GM13977 (cell line): Measurements from ENCODE around the gene SV2B.

Source experiments
- DNase-seq: peaks from one replicate; pipeline ENCODE4 v3.0.0; 2012; ENCODE audit warnings: low spot score
- in situ Hi-C: fragments of 300-500 bp; cut with MboI; formaldehyde crosslinking; loops from one replicate; pipeline ENCODE4 v1.12.0; 2022; ENCODE audit warnings: low sequenced_read_pairs, low pct_unique_long_range_greater_than_20kb, mixed read lengths, inconsistent platforms; ENCODE audit not compliant: unreplicated experiment
- TF ChIP-seq, protein P1 (sequence below): IDR thresholded peaks from 2 replicates; pipeline ENCODE4 v1.5.1; 2012; ENCODE audit warnings: mild to moderate bottlenecking, control low read depth; ENCODE audit not compliant: insufficient read depth; ENCODE audit errors: extremely low read depth, missing control alignments

The SV2B gene

DNA sequence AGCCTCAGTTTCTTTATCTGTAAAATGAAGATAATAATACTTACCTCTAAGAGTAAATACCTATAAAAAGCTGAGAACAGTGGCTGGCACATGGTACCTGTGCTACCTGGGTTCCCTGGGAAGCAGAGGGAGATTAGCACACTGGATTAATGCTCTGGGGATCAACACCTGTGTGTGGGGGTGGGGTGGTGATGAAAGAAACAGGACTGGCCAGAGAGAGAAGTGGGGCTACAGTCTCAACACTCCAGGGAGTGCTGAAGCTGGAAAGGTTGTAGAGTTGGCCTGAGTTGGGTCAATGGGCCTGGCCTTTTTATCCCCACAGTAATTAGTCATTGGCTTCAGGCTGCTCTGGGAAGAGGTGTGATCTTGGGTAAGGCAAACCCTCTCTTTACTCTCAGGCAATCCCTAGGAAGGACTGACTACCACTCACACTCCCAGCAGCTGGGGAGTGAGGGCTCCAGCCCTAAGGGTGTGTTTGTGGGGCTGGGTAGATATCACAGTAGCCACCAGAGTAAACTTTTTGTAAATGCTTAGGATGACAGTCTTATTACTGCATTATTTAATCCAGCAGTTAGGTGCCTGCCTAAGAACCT, 102.5 kb downstream of the SV2B start:
- TF ChIP-seq, protein P1, sequence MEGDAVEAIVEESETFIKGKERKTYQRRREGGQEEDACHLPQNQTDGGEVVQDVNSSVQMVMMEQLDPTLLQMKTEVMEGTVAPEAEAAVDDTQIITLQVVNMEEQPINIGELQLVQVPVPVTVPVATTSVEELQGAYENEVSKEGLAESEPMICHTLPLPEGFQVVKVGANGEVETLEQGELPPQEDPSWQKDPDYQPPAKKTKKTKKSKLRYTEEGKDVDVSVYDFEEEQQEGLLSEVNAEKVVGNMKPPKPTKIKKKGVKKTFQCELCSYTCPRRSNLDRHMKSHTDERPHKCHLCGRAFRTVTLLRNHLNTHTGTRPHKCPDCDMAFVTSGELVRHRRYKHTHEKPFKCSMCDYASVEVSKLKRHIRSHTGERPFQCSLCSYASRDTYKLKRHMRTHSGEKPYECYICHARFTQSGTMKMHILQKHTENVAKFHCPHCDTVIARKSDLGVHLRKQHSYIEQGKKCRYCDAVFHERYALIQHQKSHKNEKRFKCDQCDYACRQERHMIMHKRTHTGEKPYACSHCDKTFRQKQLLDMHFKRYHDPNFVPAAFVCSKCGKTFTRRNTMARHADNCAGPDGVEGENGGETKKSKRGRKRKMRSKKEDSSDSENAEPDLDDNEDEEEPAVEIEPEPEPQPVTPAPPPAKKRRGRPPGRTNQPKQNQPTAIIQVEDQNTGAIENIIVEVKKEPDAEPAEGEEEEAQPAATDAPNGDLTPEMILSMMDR, result no peak
- in situ Hi-C loops, result no loop called here
- DNase-seq, result no peak

- TF ChIP-seq, protein P1, result no peak
- DNase-seq, result no peak
- in situ Hi-C loops, result no loop called here
These were observed 103.7 kb downstream of the SV2B start for GRCh38 chr15:91203619-91204203.

DNA sequence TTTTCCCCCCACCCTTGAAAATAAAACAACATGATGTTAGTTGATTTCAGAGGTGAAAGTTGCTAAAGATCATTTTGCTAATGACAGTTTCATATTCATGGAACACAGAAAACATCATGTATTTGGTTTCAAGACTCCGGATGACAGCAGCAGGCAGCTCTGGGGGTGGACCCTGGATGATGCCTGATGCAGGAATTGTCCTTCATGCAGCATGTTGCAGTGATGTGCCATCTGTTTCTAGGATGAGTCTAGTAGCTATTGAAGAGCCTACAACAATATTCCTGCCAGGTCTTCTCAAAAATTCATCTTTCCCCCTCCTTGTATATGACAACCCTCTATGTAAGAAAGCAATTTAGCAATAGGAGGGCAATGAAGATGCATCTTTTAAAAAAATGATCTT, 108.3 kb downstream of the SV2B start:
- in situ Hi-C loops, result no loop called here
- DNase-seq, result no peak
- TF ChIP-seq, protein P1, result no peak

- TF ChIP-seq, protein P1, result no peak
- in situ Hi-C loops, result no loop called here
- no peak for DNase-seq
These were observed 109.3 kb downstream of the SV2B start for GRCh38 chr15:91209318-91209717.

DNA sequence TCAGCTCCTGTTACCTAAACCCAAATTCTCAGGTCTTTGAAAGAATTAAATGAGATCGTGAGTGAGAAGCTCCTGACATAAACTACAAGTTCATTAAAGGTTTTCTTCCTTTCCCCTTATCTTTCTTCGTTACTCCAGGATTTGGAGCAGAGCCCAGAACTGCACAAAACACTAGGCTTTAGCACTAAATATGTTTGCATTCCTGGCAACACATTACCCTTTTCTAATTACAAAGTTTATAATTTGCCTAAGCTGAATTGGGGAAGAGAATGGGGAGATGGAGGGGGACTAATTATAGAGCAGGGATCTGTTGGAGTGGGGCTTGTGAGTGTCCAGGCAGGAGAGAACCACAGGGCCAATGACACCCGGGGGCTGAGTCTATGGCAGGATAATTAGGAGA, 109.7 kb downstream of the SV2B start:
- in situ Hi-C loops, result no loop called here
- no peak for DNase-seq
- TF ChIP-seq, protein P1, result no peak

DNA sequence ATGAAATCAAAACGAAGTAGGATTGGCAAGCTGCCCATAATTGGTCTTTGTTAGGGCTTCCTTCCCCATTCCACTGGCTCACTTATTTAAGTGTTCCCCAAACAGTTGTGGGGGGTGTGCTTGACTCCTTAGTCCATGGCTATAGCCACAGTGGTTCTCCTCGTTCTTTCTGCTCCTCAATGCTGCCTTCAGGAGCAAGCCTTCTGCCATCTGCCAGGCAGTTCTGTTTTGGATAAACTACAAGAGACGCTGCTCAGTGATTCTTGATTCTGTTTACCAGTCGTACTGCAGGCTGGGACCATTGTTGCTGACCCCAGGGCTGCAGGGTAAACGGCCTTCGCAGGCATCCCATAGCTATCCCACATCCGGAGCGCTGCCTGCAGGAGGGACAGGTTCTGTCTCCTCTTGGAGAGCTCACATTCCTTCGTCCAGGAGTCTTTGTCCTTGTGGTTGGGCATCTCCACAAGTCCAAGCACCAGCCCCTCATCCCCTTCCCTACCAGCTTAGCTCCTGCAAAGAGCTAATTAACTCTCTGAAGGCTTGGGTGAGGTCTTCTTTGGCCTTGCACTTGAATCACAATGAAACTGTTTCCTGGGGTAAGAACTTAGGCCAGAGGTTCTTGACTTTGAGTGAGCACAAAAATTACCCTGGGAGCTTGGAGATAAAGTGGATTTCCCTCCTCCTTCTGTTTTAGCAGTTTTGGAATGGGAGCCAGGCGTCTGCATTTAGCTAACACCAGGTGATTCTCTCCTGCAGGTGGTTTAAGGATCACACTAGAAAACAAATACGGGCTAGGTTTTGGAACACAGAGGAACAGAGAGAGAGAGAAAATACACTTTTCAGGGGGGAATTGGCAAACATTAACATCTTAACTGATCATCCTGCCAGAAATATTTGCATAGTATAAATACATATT, 114.9 kb downstream of the SV2B start:
- in situ Hi-C loops, result no loop called here
- TF ChIP-seq, protein P1, result no peak
- DNase-seq, result no peak
